ENCODE data around the gene GSTM3.

GRCh38 chr1:109691759-109692158 lies 49.1 kb downstream of the GSTM3 start:
- no peak for TF ChIP-seq POLR2A (IDR thresholded peaks at IDR 0.05)
- TF ChIP-seq, protein P1, sequence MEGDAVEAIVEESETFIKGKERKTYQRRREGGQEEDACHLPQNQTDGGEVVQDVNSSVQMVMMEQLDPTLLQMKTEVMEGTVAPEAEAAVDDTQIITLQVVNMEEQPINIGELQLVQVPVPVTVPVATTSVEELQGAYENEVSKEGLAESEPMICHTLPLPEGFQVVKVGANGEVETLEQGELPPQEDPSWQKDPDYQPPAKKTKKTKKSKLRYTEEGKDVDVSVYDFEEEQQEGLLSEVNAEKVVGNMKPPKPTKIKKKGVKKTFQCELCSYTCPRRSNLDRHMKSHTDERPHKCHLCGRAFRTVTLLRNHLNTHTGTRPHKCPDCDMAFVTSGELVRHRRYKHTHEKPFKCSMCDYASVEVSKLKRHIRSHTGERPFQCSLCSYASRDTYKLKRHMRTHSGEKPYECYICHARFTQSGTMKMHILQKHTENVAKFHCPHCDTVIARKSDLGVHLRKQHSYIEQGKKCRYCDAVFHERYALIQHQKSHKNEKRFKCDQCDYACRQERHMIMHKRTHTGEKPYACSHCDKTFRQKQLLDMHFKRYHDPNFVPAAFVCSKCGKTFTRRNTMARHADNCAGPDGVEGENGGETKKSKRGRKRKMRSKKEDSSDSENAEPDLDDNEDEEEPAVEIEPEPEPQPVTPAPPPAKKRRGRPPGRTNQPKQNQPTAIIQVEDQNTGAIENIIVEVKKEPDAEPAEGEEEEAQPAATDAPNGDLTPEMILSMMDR (IDR thresholded peaks at IDR 0.05), result no peak

Data from lower leg skin (tissue), 3 donors.